ENCODE measurements around the gene NOXA1. TPM values are rescaled to one million over a fixed set of nuclear protein-coding genes. Genes with fewer than 3 reads are reported as not detected.

Gene NOXA1
- total RNA-seq, 2 donors from 2014 or later, result 0.94 to 3.4 TPM

DNA sequence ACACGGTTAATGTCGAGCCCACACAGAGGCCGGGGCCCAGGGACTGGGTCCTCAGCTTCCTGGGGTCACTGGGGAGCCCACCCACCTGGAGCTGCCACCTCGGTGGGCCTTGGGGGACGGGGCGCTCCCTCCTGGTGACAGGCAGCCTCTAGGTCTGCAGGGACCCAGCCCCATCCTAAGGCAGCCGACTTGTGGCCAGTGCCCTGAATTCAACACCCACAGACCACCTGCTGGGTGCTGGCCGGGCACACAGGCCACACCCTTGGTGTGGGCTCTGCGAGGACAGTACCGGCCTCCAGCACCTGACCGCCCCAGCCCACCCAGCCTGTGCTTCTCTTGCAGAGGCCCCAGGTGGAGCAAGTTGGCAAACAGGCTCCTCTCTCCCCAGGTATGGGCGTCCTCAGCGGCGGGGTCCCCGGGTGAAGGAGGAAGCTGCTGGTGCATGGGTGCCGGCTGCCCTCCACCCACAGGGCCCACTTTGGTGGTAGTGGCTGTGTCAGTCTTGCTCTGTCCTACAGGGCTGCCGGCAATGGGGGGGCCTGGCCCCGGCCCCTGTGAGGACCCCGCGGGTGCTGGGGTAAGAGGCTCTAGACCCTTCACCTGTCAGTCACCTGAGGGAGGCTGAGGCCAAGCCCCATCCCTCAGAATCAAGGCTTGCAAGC lies 9.6 kb downstream of the NOXA1 start:
- TF ChIP-seq, protein P1, sequence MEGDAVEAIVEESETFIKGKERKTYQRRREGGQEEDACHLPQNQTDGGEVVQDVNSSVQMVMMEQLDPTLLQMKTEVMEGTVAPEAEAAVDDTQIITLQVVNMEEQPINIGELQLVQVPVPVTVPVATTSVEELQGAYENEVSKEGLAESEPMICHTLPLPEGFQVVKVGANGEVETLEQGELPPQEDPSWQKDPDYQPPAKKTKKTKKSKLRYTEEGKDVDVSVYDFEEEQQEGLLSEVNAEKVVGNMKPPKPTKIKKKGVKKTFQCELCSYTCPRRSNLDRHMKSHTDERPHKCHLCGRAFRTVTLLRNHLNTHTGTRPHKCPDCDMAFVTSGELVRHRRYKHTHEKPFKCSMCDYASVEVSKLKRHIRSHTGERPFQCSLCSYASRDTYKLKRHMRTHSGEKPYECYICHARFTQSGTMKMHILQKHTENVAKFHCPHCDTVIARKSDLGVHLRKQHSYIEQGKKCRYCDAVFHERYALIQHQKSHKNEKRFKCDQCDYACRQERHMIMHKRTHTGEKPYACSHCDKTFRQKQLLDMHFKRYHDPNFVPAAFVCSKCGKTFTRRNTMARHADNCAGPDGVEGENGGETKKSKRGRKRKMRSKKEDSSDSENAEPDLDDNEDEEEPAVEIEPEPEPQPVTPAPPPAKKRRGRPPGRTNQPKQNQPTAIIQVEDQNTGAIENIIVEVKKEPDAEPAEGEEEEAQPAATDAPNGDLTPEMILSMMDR (IDR thresholded peaks at IDR 0.05), result no peak
- Histone ChIP-seq H3K4me3 (no peak overlapping the region), H3K27ac (no peak overlapping the region), H3K36me3 (no peaks in the 10 kb centered on the region), H3K9me3 (no peaks in the 10 kb centered on the region), H3K4me1 (peaks cover 0 to 7% of the 10 kb centered on the region in 2 donors), H3K27me3 (no peaks in the 10 kb centered on the region)
- DNase-seq (ENCODE audit: low spot score), result no peak

DNA sequence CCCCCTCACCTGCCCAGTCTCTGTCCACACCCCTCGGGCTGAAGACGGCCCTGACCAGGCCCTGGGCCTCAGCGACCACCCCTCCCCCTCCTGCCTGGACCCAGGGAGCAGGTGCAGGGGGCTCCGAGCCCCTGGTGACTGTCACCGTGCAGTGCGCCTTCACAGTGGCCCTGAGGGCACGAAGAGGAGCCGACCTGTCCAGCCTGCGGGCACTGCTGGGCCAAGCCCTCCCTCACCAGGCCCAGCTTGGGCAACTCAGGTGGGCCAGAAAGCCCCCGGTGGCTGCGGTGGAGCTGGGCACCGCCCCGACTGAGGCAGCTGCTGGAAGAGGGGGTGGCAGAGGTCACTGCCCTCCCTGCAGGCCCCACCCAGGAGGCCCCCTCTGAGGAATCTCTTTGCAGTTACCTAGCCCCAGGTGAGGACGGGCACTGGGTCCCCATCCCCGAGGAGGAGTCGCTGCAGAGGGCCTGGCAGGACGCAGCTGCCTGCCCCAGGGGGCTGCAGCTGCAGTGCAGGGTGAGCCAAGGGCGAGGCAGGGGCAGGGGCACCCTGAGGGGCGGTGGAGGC lies 10.2 kb downstream of the NOXA1 start:
- Histone ChIP-seq H3K27ac (no peak overlapping the region), H3K4me3 (no peak overlapping the region), H3K27me3 (no peaks in the 10 kb centered on the region), H3K9me3 (no peaks in the 10 kb centered on the region), H3K4me1 (peaks cover 0 to 7% of the 10 kb centered on the region in 2 donors), H3K36me3 (no peaks in the 10 kb centered on the region)
- TF ChIP-seq, protein P1 (IDR thresholded peaks at IDR 0.05), result no peak
- no peak for DNase-seq (ENCODE audit: low spot score)

DNA sequence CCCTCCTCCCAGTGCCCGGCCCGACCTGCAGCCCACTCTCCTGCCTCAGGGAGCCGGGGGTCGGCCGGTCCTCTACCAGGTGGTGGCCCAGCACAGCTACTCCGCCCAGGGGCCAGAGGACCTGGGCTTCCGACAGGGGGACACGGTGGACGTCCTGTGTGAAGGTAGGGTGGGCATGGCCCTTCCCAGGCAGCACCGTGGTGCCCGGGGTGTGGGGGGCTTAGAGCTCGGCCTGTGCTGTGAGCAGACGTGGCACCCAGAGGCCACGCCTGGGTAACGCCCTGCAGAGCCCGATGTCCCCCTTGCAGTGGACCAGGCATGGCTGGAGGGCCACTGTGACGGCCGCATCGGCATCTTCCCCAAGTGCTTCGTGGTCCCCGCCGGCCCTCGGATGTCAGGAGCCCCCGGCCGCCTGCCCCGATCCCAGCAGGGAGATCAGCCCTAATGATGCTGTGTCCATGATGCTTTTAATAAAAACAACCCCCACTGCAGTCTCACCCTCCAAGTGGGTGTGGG lies 10.8 kb downstream of the NOXA1 start:
- TF ChIP-seq, protein P1 (IDR thresholded peaks at IDR 0.05), result no peak
- H3K9me3 ChIP-seq, result no peaks in the 10 kb centered on the region

DNA sequence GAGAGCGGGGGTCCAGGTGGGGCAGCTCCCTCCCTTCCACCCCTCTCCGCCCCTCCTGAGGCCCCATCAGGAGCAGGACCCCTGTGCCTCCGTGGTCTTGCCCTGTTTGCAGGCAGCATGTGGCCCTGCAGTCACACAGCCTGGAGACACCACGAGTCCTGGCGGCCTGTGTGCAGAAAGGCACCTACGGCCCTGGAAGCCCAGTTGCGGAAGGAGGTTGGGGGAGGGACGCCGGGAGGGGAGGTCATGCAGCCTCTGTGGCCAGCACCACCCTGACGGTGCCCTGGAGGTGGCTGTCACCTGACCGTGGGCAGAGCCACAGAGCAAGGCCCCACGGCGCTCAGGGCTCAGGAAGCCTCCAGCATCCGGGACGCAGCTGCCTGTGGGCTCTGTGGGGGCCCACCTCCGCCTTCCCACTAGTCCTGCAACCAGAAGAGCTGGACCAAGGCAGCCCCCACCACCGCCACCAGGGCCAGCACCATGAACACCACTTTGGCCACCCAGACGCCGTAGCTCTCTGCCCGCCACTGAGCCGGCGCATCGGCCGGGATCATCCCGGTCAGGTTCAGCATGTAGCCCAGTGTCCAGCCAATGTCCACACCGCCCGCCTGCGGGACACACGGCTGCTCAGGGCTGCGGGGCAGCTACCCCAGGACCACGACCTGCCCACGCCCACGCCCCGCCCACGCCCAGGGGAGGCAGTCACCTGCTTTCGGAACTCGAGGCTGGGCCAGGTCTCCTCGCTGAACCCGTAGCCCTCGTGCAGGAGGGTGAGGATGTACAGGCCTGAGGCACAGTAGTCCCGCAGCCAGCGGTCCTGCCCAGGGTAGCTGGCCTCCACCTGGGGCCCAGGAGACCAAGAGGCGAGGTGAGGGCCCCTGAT lies 11.5 kb downstream of the NOXA1 start:
- H3K27ac ChIP-seq, result no peak overlapping the region
- TF ChIP-seq, protein P1 (IDR thresholded peaks at IDR 0.05), result no peak
- H3K27me3 ChIP-seq, result no peaks in the 10 kb centered on the region
- peaks cover 0 to 7% of the 10 kb centered on the region in 2 donors for H3K4me1 ChIP-seq
- no peak overlapping the region for H3K4me3 ChIP-seq
- no peaks in the 10 kb centered on the region for H3K9me3 ChIP-seq
- no peaks in the 10 kb centered on the region for H3K36me3 ChIP-seq
- no peak for DNase-seq (ENCODE audit: low spot score)

More for the DNA sequence above, 10.8 kb downstream of the NOXA1 start:
- H3K36me3 ChIP-seq, result no peaks in the 10 kb centered on the region
- peaks cover 0 to 7% of the 10 kb centered on the region in 2 donors for H3K4me1 ChIP-seq
- no peak overlapping the region for H3K27ac ChIP-seq
- no peaks in the 10 kb centered on the region for H3K27me3 ChIP-seq
- DNase-seq (ENCODE audit: low spot score), result no peak
- H3K4me3 ChIP-seq, result no peak overlapping the region

DNA sequence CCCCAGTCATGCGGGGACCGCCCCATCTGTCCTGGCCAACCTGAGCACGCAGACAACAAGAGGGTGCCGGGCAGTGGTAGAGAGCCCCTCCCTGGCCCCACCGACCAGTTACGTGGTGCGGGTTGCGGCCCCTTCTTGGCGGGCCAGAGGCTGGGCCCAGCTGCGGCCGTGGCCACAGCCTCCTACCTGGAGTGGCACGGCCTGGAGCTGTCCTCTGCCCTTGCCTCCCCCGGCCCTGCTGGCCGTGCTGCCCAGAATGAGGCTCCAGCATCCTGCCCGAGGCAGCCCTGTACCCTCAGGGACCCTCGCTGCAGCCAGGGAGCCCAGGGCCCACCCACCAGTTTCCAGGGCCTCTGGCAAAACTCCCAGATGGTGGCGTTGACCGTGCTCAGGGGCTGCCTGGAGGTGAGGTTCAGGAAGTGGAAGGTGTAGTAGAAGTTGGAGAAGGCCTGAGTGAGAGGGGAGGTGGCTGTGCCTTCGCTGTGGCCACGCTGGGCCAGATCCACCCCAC lies 12.2 kb downstream of the NOXA1 start:
- no peaks in the 10 kb centered on the region for H3K9me3 ChIP-seq
- H3K27me3 ChIP-seq, result no peaks in the 10 kb centered on the region
- peaks cover 0 to 7% of the 10 kb centered on the region in 2 donors for H3K4me1 ChIP-seq
- no peak for DNase-seq (ENCODE audit: low spot score)
- no peaks in the 10 kb centered on the region for H3K36me3 ChIP-seq
- no peak overlapping the region for H3K4me3 ChIP-seq
- H3K27ac ChIP-seq, result no peak overlapping the region
- TF ChIP-seq, protein P1 (IDR thresholded peaks at IDR 0.05), result no peak
